Measurements from ENCODE around the gene ATP8B3. TPM values are rescaled to one million over a fixed set of nuclear protein-coding genes. Genes with fewer than 3 reads are reported as not detected.
A peak's percentile ranks its signal among the peaks of the same experiment; 100 is the strongest.

The ATP8B3 gene
- total RNA-seq, 6 experiments from 2014 or later: 4.9 to 8.8 (median 7.6) TPM

GRCh38 chr19:1744822-1745563 is 67.1 kb downstream of the ATP8B3 start:
- H3K9me3 Mint-ChIP-seq: peaks cover 5% of the 10 kb centered on the region; the same call in 1 of the 2 replicates
- H3K36me3 Mint-ChIP-seq (ENCODE audit: low read depth): peaks cover 5% of the 10 kb centered on the region; the same call in 1 of the 2 replicates
- H3K4me3 Mint-ChIP-seq: peak overlapping the region; percentile 39; the same call in 1 of the 2 replicates
- DNase-seq: no peak
- peaks cover 15% of the 10 kb centered on the region for H3K4me1 Mint-ChIP-seq (ENCODE audit: low read depth)
- H3K27ac Mint-ChIP-seq: no peak overlapping the region
- 0 out of 2 replicates have a peak, but pooled peaks have one; percentile 6 for TF ChIP-seq CTCF (IDR thresholded peaks at IDR 0.05)
- peaks cover 13% of the 10 kb centered on the region for H3K27me3 Mint-ChIP-seq (ENCODE audit: insufficient read depth)

- TF ChIP-seq CTCF (IDR thresholded peaks at IDR 0.05): no peak
- DNase-seq: no peak
- Mint-ChIP-seq H3K9me3 (peaks cover 8% of the 10 kb centered on the region; the same call in 1 of the 2 replicates), H3K36me3 (ENCODE audit: low read depth) (peaks cover 5% of the 10 kb centered on the region; the same call in 1 of the 2 replicates), H3K4me3 (no peak overlapping the region), H3K4me1 (ENCODE audit: low read depth) (peaks cover 13% of the 10 kb centered on the region), H3K27me3 (ENCODE audit: insufficient read depth) (peaks cover 16% of the 10 kb centered on the region), H3K27ac (no peak overlapping the region)
Observed at GRCh38 chr19:1744133-1744665, 67.9 kb downstream of the ATP8B3 start.

- no peak for TF ChIP-seq CTCF (IDR thresholded peaks at IDR 0.05)
- Mint-ChIP-seq H3K36me3 (ENCODE audit: low read depth) (peaks cover 5% of the 10 kb centered on the region; the same call in 1 of the 2 replicates), H3K9me3 (peaks cover 8% of the 10 kb centered on the region; the same call in 1 of the 2 replicates), H3K27me3 (ENCODE audit: insufficient read depth) (peaks cover 17% of the 10 kb centered on the region), H3K4me1 (ENCODE audit: low read depth) (peaks cover 13% of the 10 kb centered on the region), H3K4me3 (no peak overlapping the region), H3K27ac (no peak overlapping the region)
- DNase-seq: no peak
Observed at GRCh38 chr19:1742989-1743696, 68.9 kb downstream of the ATP8B3 start.

GRCh38 chr19:1739960-1740629 is 72.0 kb downstream of the ATP8B3 start:
- no peak overlapping the region for H3K4me3 Mint-ChIP-seq
- H3K27me3 Mint-ChIP-seq (ENCODE audit: insufficient read depth): peaks cover 42% of the 10 kb centered on the region
- H3K36me3 Mint-ChIP-seq (ENCODE audit: low read depth): peaks cover 5% of the 10 kb centered on the region; the same call in 1 of the 2 replicates

More at GRCh38 chr19:1739960-1740629, 72.0 kb downstream of the ATP8B3 start:
- no peak for TF ChIP-seq CTCF (IDR thresholded peaks at IDR 0.05)
- Mint-ChIP-seq H3K9me3 (peaks cover 8% of the 10 kb centered on the region; the same call in 1 of the 2 replicates), H3K27ac (no peak overlapping the region), H3K4me1 (ENCODE audit: low read depth) (no peaks in the 10 kb centered on the region)
- no peak for DNase-seq

All from HFFc6 (cell line).